K562 (cell line): ENCODE measurements around the gene TUBB2A. TPM values are rescaled to one million over a fixed set of nuclear protein-coding genes. Genes with fewer than 3 reads are reported as not detected.

Experiments
- CBFA2T3 ChIP-seq: fragments of 450-650 bp; IDR thresholded peaks from 2 replicates; pipeline ENCODE4 v1.6.1; 2017
- ELF1 ChIP-seq: fragments of 200-800 bp; sonication (Bioruptor generic); IDR thresholded peaks from 2 replicates; pipeline ENCODE4 v1.6.1; 2016; ENCODE audit warnings: missing genetic modification characterization, missing compliant biosample characterization
- GTF2B ChIP-seq: IDR thresholded peaks from 2 replicates; pipeline ENCODE4 v1.6.1; 2011; ENCODE audit not compliant: insufficient read length; ENCODE audit errors: extremely low read depth
- HIVEP1 ChIP-seq: fragments of 250-450 bp; sonication (Bioruptor Pico); IDR thresholded peaks from 2 replicates; pipeline ENCODE4 v1.4.0; 2020; ENCODE audit warnings: mild to moderate bottlenecking
- HNRNPH1 ChIP-seq: fragments of 200-400 bp; formaldehyde crosslinking; optimal IDR thresholded peaks from 2 replicates; pipeline ENCODE3; 2017; ENCODE audit warnings: low read depth, mild to moderate bottlenecking, low read length, moderate library complexity
- IRF1 ChIP-seq: sonication (generic); formaldehyde crosslinking; IDR thresholded peaks from 2 replicates; pipeline ENCODE4 v1.8.0; 2022; ENCODE audit warnings: missing genetic modification reagents, mild to moderate bottlenecking, borderline replicate concordance
- KLF16 ChIP-seq: IDR thresholded peaks from 2 replicates; pipeline ENCODE4 v1.6.1; 2016; ENCODE audit warnings: antibody characterized with exemption
- MAFF ChIP-seq: IDR thresholded peaks from 2 replicates; pipeline ENCODE4 v1.6.1; 2012; ENCODE audit warnings: low read length, improper control_type of control experiment
- MBD2 ChIP-seq: sonication (generic); IDR thresholded peaks from 2 replicates; pipeline ENCODE4 v1.6.1; 2016; ENCODE audit warnings: low read depth, borderline replicate concordance
- MYBL2 ChIP-seq, 2 experiments: fragments of 450-650 bp in 1 of 2; sonication (generic) in 1 of 2; formaldehyde crosslinking in 1 of 2; IDR thresholded peaks; 2 replicates each; pipeline versions ENCODE4 v1.6.1 to v1.8.1; 2017 to 2022; ENCODE audit warnings: borderline replicate concordance in 1 of 2, inconsistent platforms in 1 of 2, low read depth in 1 of 2, mild to moderate bottlenecking in 1 of 2, missing genetic modification reagents in 1 of 2, moderate library complexity in 1 of 2
- NFRKB ChIP-seq: fragments of 450-650 bp; IDR thresholded peaks from 2 replicates; pipeline ENCODE4 v1.6.1; 2016; ENCODE audit warnings: low read depth
- OTX1 ChIP-seq: fragments of 450-650 bp; formaldehyde crosslinking; IDR thresholded peaks from 2 replicates; pipeline ENCODE4 v1.4.0; 2022; ENCODE audit warnings: mild to moderate bottlenecking
- PML ChIP-seq: IDR thresholded peaks from 2 replicates; pipeline ENCODE4 v1.6.1; 2012; ENCODE audit warnings: low read length, inconsistent platforms
- POLR2A ChIP-seq: fragments of 450-650 bp; conservative IDR thresholded peaks from 2 replicates; pipeline ENCODE4 v1.6.1; 2016
- RBBP5 ChIP-seq: fragments of 200-600 bp; sonication (generic); IDR thresholded peaks from 2 replicates; pipeline ENCODE4 v1.6.1; 2012; ENCODE audit warnings: borderline replicate concordance, mild to moderate bottlenecking, low read length, control low read depth, inconsistent platforms; ENCODE audit not compliant: insufficient read depth, poor library complexity, severe bottlenecking
- SAFB2 ChIP-seq: fragments of 200-400 bp; formaldehyde crosslinking; IDR thresholded peaks from 2 replicates; pipeline ENCODE4 v1.6.1; 2018; ENCODE audit warnings: borderline replicate concordance, low read length, low read depth, moderate library complexity; ENCODE audit not compliant: severe bottlenecking
- TFE3 ChIP-seq: fragments of 450-650 bp; formaldehyde crosslinking; IDR thresholded peaks from 2 replicates; pipeline ENCODE4 v1.4.0; 2020; ENCODE audit warnings: mild to moderate bottlenecking, mixed read lengths
- ZBTB26 ChIP-seq: fragments of 450-650 bp; formaldehyde crosslinking; IDR thresholded peaks from 2 replicates; pipeline ENCODE4 v1.4.0; 2022; ENCODE audit warnings: missing genetic modification characterization
- ZBTB5 ChIP-seq: fragments of 450-650 bp; IDR thresholded peaks from 2 replicates; pipeline ENCODE4 v1.6.1; 2017; ENCODE audit warnings: antibody characterized with exemption
- ZC3H8 ChIP-seq: fragments of 450-650 bp; IDR thresholded peaks from 2 replicates; pipeline ENCODE4 v1.6.1; 2017
- ZNF184 ChIP-seq: sonication (generic); formaldehyde crosslinking; IDR thresholded peaks from 2 replicates; pipeline ENCODE4 v1.5.0; 2020; ENCODE audit warnings: missing genetic modification reagents
- ZNF217 ChIP-seq: sonication (generic); formaldehyde crosslinking; IDR thresholded peaks from 2 replicates; pipeline ENCODE4 v1.8.0; 2022; ENCODE audit warnings: mild to moderate bottlenecking, missing genetic modification reagents
- ZNF282 ChIP-seq: sonication (generic); formaldehyde crosslinking; IDR thresholded peaks from 2 replicates; pipeline ENCODE4 v1.8.1; 2023; ENCODE audit warnings: missing genetic modification reagents
- ZNF668 ChIP-seq: fragments of 250-450 bp; sonication (Bioruptor Pico); IDR thresholded peaks from 2 replicates; pipeline ENCODE4 v1.8.0; 2022; ENCODE audit warnings: mild to moderate bottlenecking, inconsistent platforms
- polyA plus RNA-seq, 8 experiments: library from polyadenylated mRNA; depleted of rRNA in 4 of 8; stranded (reverse) in 5 of 8; unstranded in 3 of 8; fragments of >200 nt; fragmentation: Nextera tagmentation in 2 of 8; fragmentation: Illumina TruSeq in 1 of 8; extraction: Ambion mirVana in 2 of 8; extraction: Trizol in 1 of 8; gene quantifications; 2 replicates each; pipeline versions ENCODE4 v1.2.1 to v1.2.3, GENCODE V29; 2011 to 2014; ENCODE audit warnings: inconsistent platforms in 1 of 8, missing spikeins in 1 of 8
- total RNA-seq, 7 experiments: library from RNA; depleted of rRNA in 6 of 7; stranded (reverse); fragments of >200 nt in 6 of 7; fragmentation: Illumina TruSeq in 2 of 7; extraction: Trizol in 2 of 7; gene quantifications; 2 replicates each; pipeline versions ENCODE4 v1.2.1 to v1.2.3, GENCODE V29; 2011 to 2021; ENCODE audit warnings: low replicate concordance in 1 of 7

Gene TUBB2A
- total and polyA plus RNA-seq, 9 of the 15 experiments (the other 6 are each of a cell fraction or from before 2014, with no cell fraction given) = 3.6 to 92.1 (median 45.6) TPM

GRCh38 chr6:3118353-3119039 lies 38.8 kb downstream of the TUBB2A start, which contains the start of gene BPHL (continued):
- TF ChIP-seq PML (no peak; the same call in none of the 2 replicates), ZBTB26 (CRISPR knock-in tag) (no peak), MYBL2 (IDR thresholded peaks at IDR 0.05; ENCODE audit: low read depth) (no peak), MYBL2 (CRISPR knock-in tag; IDR thresholded peaks at IDR 0.05; ENCODE audit: borderline replicate concordance) (no peak), GTF2B (no peak), MAFF (no peak), HNRNPH1 (no peak), ZNF217 (no peak), HIVEP1 (no peak), CBFA2T3 (no peak), SAFB2 (no peak), NFRKB (no peak), ELF1 (tag) (no peak), POLR2A (peak; percentile 94), ZNF282 (CRISPR knock-in tag) (peak; percentile 97), ZNF184 (CRISPR knock-in tag) (no peak), KLF16 (no peak), RBBP5 (peak; percentile 97), TFE3 (CRISPR knock-in tag) (no peak), OTX1 (CRISPR knock-in tag) (no peak; the same call in 1 of the 2 replicates), IRF1 (CRISPR knock-in tag) (no peak), ZBTB5 (no peak), ZNF668 (CRISPR knock-in tag) (no peak), ZC3H8 (no peak), MBD2 (0 out of 2 replicates have a peak, but pooled peaks have one; percentile 48)
